ENCODE measurements around the gene PLEKHG5. TPM values are rescaled to one million over a fixed set of nuclear protein-coding genes. Genes with fewer than 3 reads are reported as not detected.

The PLEKHG5 gene
- total RNA-seq, 4 donors from 2014 or later, result 2.6 to 23.7 (median 8.2) TPM

GRCh38 chr1:6424619-6425593, 66.6 kb downstream of the PLEKHG5 start, which contains the start of gene ESPN:
Gene ESPN (plus strand): TSS chr1:6424776. CDS start chr1:6424956, 180 bp downstream.
- Histone ChIP-seq H3K27ac (no peak within 1 kb of the TSS), H3K4me1 (peaks cover 0 to 21% of the 10 kb centered on the region in 2 donors), H3K27me3 (peaks cover 16 to 49% of the 10 kb centered on the region in 2 donors), H3K9me3 (no peaks in the 10 kb centered on the region), H3K36me3 (no peaks in the 10 kb centered on the region), H3K4me3 (no peak within 1 kb of the TSS)
- no peak for DNase-seq
- TF ChIP-seq CTCF (IDR thresholded peaks at IDR 0.05), result no peak
- no peak for TF ChIP-seq POLR2A (IDR thresholded peaks at IDR 0.05)
- intact Hi-C loops (cut with DNase I; ENCODE audit: low total_unique reads), result no loop called here

- Histone ChIP-seq H3K4me3 (no peak overlapping the region), H3K27me3 (peaks cover 20 to 49% of the 10 kb centered on the region in 2 donors), H3K9me3 (no peaks in the 10 kb centered on the region), H3K4me1 (peaks cover 0 to 29% of the 10 kb centered on the region in 2 donors), H3K36me3 (no peaks in the 10 kb centered on the region), H3K27ac (no peak overlapping the region)
- TF ChIP-seq POLR2A (IDR thresholded peaks at IDR 0.05), result no peak
- TF ChIP-seq CTCF (IDR thresholded peaks at IDR 0.05), result no peak
- intact Hi-C loops (cut with DNase I; ENCODE audit: low total_unique reads), result no loop called here
- no peak for DNase-seq
Measured at GRCh38 chr1:6424000-6424565, 67.4 kb downstream of the PLEKHG5 start.

- DNase-seq, result no peak
- peaks cover 23 to 52% of the 10 kb centered on the region in 2 donors for H3K27me3 ChIP-seq
- no peaks in the 10 kb centered on the region for H3K36me3 ChIP-seq
- no peaks in the 10 kb centered on the region for H3K9me3 ChIP-seq
- H3K4me3 ChIP-seq, result no peak overlapping the region
- intact Hi-C loops (cut with DNase I; ENCODE audit: low total_unique reads), result no loop called here
- peaks cover 0 to 33% of the 10 kb centered on the region in 2 donors for H3K4me1 ChIP-seq
- H3K27ac ChIP-seq, result no peak overlapping the region
- TF ChIP-seq POLR2A (IDR thresholded peaks at IDR 0.05), result no peak
- peak; percentile 6 to 40 (median 26) for TF ChIP-seq CTCF (IDR thresholded peaks at IDR 0.05)
Measured at GRCh38 chr1:6423321-6423999, 68.0 kb downstream of the PLEKHG5 start.

- H3K27me3 ChIP-seq, result peaks cover 23 to 45% of the 10 kb centered on the region in 2 donors
- DNase-seq, result no peak
- no peak overlapping the region for H3K27ac ChIP-seq
- H3K36me3 ChIP-seq, result no peaks in the 10 kb centered on the region
- H3K9me3 ChIP-seq, result no peaks in the 10 kb centered on the region
- intact Hi-C loops (cut with DNase I; ENCODE audit: low total_unique reads), result no loop called here
- TF ChIP-seq CTCF (IDR thresholded peaks at IDR 0.05) (no peak), POLR2A (IDR thresholded peaks at IDR 0.05) (no peak)
- H3K4me1 ChIP-seq, result peaks cover 0 to 33% of the 10 kb centered on the region in 2 donors
- H3K4me3 ChIP-seq, result no peak overlapping the region
Measured at GRCh38 chr1:6421266-6421665, 70.2 kb downstream of the PLEKHG5 start.

Measured in uterus (tissue), 4 donors.